MM.1S (cell line): Measurements from ENCODE around the gene LAGE3.

ENCODE experiments used
- CTCF ChIP-seq: fragments of 300-600 bp; sonication (generic); IDR thresholded peaks from 2 replicates; pipeline ENCODE4 v1.5.1; 2016; ENCODE audit warnings: antibody characterized with exemption, low read length, mixed read lengths
- EZH2 ChIP-seq: fragments of 300-600 bp; sonication (generic); optimal IDR thresholded peaks from 2 replicates; pipeline ENCODE3; 2017; ENCODE audit warnings: low read depth, mild to moderate bottlenecking, antibody characterized with exemption, low read length, mixed read lengths
- EZH2phosphoT487 ChIP-seq: fragments of 300-600 bp; sonication (generic); IDR thresholded peaks from 2 replicates; pipeline ENCODE4 v1.6.1; 2018; ENCODE audit warnings: antibody characterized with exemption, low read length

- TF ChIP-seq CTCF, result no peak
- no peak for TF ChIP-seq EZH2
- no peak for TF ChIP-seq EZH2phosphoT487
Observed at GRCh38 chrX:154486052-154486395, 6.9 kb upstream of the LAGE3 start.
